Body of pancreas (tissue), 4 donors: ENCODE data around the gene PARS2.

Source experiments
- POLR2A ChIP-seq, 3 donors: fragments of 450-650 bp; IDR thresholded peaks; one replicate each; pipeline ENCODE4 v1.6.1; 2016; ENCODE audit warnings: antibody characterized with exemption in 3 of 3, mild to moderate bottlenecking in 2 of 3
- TF ChIP-seq, protein P1 (sequence below), 7 experiments: fragments of 450-650 bp in 4 of 7; fragments of 200-600 bp in 3 of 7; sonication (generic) in 3 of 7; IDR thresholded peaks; one replicate each; pipeline ENCODE4 v1.5.1; 2016 to 2019; ENCODE audit warnings: antibody characterized with exemption in 7 of 7

DNA sequence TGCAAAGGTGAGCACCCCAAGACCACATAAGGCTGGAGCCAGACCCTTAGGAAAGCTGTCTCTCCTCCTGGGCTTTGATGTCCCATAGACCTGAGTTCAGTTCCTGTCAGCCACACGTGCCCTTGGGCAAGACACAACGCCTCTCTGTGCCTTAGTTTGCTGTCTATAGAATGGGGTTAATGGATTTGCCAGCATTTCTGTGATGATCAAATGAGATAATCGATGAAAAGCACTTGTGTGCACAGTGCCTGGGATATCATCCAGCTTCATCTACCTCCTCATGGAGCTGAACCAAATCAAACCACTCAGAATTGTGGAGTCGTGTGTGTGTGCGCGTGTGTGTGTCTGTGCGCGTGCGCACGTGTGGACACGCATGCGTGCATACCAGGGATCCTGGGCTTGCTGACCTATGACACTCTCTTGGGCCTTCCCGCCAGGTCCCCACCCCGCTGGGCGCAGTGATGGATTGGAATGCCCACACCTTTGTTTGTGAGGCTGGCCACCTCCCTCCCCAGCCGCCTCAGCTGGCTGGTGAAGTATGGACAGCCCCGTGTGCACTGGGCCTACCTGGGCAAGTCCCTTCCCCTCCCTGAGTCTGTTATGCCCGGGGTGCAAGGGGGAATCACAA lies 31.6 kb upstream of the PARS2 start:
- TF ChIP-seq, protein P1, sequence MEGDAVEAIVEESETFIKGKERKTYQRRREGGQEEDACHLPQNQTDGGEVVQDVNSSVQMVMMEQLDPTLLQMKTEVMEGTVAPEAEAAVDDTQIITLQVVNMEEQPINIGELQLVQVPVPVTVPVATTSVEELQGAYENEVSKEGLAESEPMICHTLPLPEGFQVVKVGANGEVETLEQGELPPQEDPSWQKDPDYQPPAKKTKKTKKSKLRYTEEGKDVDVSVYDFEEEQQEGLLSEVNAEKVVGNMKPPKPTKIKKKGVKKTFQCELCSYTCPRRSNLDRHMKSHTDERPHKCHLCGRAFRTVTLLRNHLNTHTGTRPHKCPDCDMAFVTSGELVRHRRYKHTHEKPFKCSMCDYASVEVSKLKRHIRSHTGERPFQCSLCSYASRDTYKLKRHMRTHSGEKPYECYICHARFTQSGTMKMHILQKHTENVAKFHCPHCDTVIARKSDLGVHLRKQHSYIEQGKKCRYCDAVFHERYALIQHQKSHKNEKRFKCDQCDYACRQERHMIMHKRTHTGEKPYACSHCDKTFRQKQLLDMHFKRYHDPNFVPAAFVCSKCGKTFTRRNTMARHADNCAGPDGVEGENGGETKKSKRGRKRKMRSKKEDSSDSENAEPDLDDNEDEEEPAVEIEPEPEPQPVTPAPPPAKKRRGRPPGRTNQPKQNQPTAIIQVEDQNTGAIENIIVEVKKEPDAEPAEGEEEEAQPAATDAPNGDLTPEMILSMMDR (IDR thresholded peaks at IDR 0.05): no peak
- no peak for TF ChIP-seq POLR2A (IDR thresholded peaks at IDR 0.05)
